K562 (cell line): ENCODE results near the gene ENTR1. TPM values are rescaled to one million over a fixed set of nuclear protein-coding genes. Genes with fewer than 3 reads are reported as not detected.

Experiments
- HDAC1 ChIP-seq, 2 experiments: fragments of 450-650 bp; IDR thresholded peaks; 2 replicates each; pipeline ENCODE4 v1.6.1; 2016 to 2017; ENCODE audit warnings: inconsistent platforms in 1 of 2, mild to moderate bottlenecking in 1 of 2, moderate library complexity in 1 of 2
- HNRNPH1 ChIP-seq: fragments of 200-400 bp; formaldehyde crosslinking; optimal IDR thresholded peaks from 2 replicates; pipeline ENCODE3; 2017; ENCODE audit warnings: low read depth, mild to moderate bottlenecking, low read length, moderate library complexity
- JUN ChIP-seq, 2 experiments: sonication (generic) in 1 of 2; formaldehyde crosslinking in 1 of 2; IDR thresholded peaks; 2 replicates each; pipeline versions ENCODE4 v1.6.1 to v1.8.0; 2012 to 2022; ENCODE audit warnings: borderline replicate concordance in 2 of 2, mild to moderate bottlenecking in 2 of 2, improper control_type of control experiment in 1 of 2, low read depth in 1 of 2, low read length in 1 of 2, missing genetic modification reagents in 1 of 2
- PHF8 ChIP-seq: fragments of 200-600 bp; sonication (generic); IDR thresholded peaks from 2 replicates; pipeline ENCODE4 v1.6.1; 2012; ENCODE audit warnings: mixed run types, mild to moderate bottlenecking, inconsistent platforms, low read length, moderate library complexity, borderline replicate concordance
- PRDM10 ChIP-seq: fragments of 450-650 bp; IDR thresholded peaks from 2 replicates; pipeline ENCODE4 v1.6.1; 2018; ENCODE audit not compliant: partially characterized antibody
- PTBP1 ChIP-seq: fragments of 200-400 bp; formaldehyde crosslinking; IDR thresholded peaks from 2 replicates; pipeline ENCODE4 v1.6.1; 2017; ENCODE audit warnings: low read depth, low read length
- RBM34 ChIP-seq: fragments of 200-400 bp; formaldehyde crosslinking; IDR thresholded peaks from 2 replicates; pipeline ENCODE4 v1.6.1; 2018; ENCODE audit warnings: low read length, borderline replicate concordance; ENCODE audit not compliant: insufficient read depth
- SAFB2 ChIP-seq: fragments of 200-400 bp; formaldehyde crosslinking; IDR thresholded peaks from 2 replicates; pipeline ENCODE4 v1.6.1; 2018; ENCODE audit warnings: borderline replicate concordance, low read length, low read depth, moderate library complexity; ENCODE audit not compliant: severe bottlenecking
- XRCC3 ChIP-seq: fragments of 450-650 bp; IDR thresholded peaks from 2 replicates; pipeline ENCODE4 v1.6.1; 2017; ENCODE audit warnings: mild to moderate bottlenecking, moderate library complexity
- YBX1 ChIP-seq: fragments of 450-650 bp; IDR thresholded peaks from 2 replicates; pipeline ENCODE4 v1.7.1; 2016; ENCODE audit warnings: mild to moderate bottlenecking
- ZNF561 ChIP-seq: fragments of 450-650 bp; formaldehyde crosslinking; conservative IDR thresholded peaks from 2 replicates; pipeline ENCODE4 v1.4.0; 2020; ENCODE audit warnings: mild to moderate bottlenecking, moderate library complexity
- ZNF586 ChIP-seq: fragments of 450-650 bp; formaldehyde crosslinking; conservative IDR thresholded peaks from 2 replicates; pipeline ENCODE4 v1.4.0; 2020; ENCODE audit warnings: mild to moderate bottlenecking, moderate library complexity
- ZNF592 ChIP-seq: fragments of 450-650 bp; IDR thresholded peaks from 2 replicates; pipeline ENCODE4 v1.6.1; 2017; ENCODE audit warnings: antibody characterized with exemption, mild to moderate bottlenecking
- polyA plus RNA-seq, 8 experiments: library from polyadenylated mRNA; depleted of rRNA in 4 of 8; stranded (reverse) in 5 of 8; unstranded in 3 of 8; fragments of >200 nt; fragmentation: Nextera tagmentation in 2 of 8; fragmentation: Illumina TruSeq in 1 of 8; extraction: Ambion mirVana in 2 of 8; extraction: Trizol in 1 of 8; gene quantifications; 2 replicates each; pipeline versions ENCODE4 v1.2.1 to v1.2.3, GENCODE V29; 2011 to 2014; ENCODE audit warnings: inconsistent platforms in 1 of 8, missing spikeins in 1 of 8
- total RNA-seq, 7 experiments: library from RNA; depleted of rRNA in 6 of 7; stranded (reverse); fragments of >200 nt in 6 of 7; fragmentation: Illumina TruSeq in 2 of 7; extraction: Trizol in 2 of 7; gene quantifications; 2 replicates each; pipeline versions ENCODE4 v1.2.1 to v1.2.3, GENCODE V29; 2011 to 2021; ENCODE audit warnings: low replicate concordance in 1 of 7
- TF ChIP-seq, protein P1 (sequence below): fragments of 250-450 bp; sonication (Bioruptor Pico); IDR thresholded peaks from 2 replicates; pipeline ENCODE4 v1.4.0; 2020; ENCODE audit warnings: mild to moderate bottlenecking
- TF ChIP-seq, protein P2 (sequence below): fragments of 450-650 bp; formaldehyde crosslinking; IDR thresholded peaks from 2 replicates; pipeline ENCODE4 v1.4.0; 2022; ENCODE audit warnings: mild to moderate bottlenecking, moderate library complexity

The ENTR1 gene
- total and polyA plus RNA-seq, 9 of the 15 experiments (the other 6 are each of a cell fraction or from before 2014, with no cell fraction given), result 6.7 to 106 (median 72.6) TPM

DNA sequence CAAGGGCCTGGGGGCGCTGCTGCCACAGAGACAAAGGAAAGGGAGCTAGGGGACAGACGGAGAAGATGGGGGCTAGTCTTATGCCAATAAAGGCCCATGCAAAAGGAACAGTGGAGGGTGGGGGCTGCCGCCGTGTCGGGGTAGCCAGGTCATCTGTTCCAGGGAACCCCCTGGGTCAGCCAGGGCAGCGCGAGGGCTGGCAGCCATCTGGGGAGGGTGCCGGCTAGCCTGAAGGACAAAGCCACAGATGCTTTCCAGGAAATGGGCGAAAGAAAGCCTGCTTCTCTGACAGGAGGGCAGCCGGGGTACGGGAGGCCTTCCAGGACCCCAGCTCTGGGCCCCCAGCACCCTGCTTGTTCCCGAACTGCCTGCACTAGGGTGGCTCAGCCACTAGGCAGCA lies 35.3 kb downstream of the ENTR1 start (continued):
- TF ChIP-seq, protein P1, sequence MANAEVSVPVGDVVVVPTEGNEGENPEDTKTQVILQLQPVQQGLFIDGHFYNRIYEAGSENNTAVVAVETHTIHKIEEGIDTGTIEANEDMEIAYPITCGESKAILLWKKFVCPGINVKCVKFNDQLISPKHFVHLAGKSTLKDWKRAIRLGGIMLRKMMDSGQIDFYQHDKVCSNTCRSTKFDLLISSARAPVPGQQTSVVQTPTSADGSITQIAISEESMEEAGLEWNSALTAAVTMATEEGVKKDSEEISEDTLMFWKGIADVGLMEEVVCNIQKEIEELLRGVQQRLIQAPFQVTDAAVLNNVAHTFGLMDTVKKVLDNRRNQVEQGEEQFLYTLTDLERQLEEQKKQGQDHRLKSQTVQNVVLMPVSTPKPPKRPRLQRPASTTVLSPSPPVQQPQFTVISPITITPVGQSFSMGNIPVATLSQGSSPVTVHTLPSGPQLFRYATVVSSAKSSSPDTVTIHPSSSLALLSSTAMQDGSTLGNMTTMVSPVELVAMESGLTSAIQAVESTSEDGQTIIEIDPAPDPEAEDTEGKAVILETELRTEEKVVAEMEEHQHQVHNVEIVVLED (CRISPR knock-in tag), result no peak
- TF ChIP-seq HDAC1 (IDR thresholded peaks at IDR 0.05), result no peak
- no peak for TF ChIP-seq YBX1
- no peak for TF ChIP-seq ZNF592
- TF ChIP-seq PTBP1, result no peak
- no peak for TF ChIP-seq PRDM10
- no peak for TF ChIP-seq XRCC3
- TF ChIP-seq ZNF586, result no peak
- TF ChIP-seq ZNF561 (CRISPR knock-in tag), result no peak
- TF ChIP-seq HNRNPH1, result no peak
- no peak for TF ChIP-seq JUN (IDR thresholded peaks at IDR 0.05; ENCODE audit: borderline replicate concordance, low read depth, low read length)
- TF ChIP-seq JUN (CRISPR knock-in tag; IDR thresholded peaks at IDR 0.05; ENCODE audit: borderline replicate concordance), result no peak
- no peak for TF ChIP-seq SAFB2
- TF ChIP-seq, protein P2, sequence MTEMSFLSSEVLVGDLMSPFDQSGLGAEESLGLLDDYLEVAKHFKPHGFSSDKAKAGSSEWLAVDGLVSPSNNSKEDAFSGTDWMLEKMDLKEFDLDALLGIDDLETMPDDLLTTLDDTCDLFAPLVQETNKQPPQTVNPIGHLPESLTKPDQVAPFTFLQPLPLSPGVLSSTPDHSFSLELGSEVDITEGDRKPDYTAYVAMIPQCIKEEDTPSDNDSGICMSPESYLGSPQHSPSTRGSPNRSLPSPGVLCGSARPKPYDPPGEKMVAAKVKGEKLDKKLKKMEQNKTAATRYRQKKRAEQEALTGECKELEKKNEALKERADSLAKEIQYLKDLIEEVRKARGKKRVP (CRISPR knock-in tag), result no peak
- no peak for TF ChIP-seq PHF8
- TF ChIP-seq RBM34, result no peak
